Measurements from ENCODE around the gene ACOX1. TPM values are rescaled to one million over a fixed set of nuclear protein-coding genes. Genes with fewer than 3 reads are reported as not detected.

The ACOX1 gene
- total RNA-seq, 3 donors from 2014 or later (not counting 1 experiment from before 2014, with no cell fraction given) = 22.8 to 48.2 (median 28.2) TPM

DNA sequence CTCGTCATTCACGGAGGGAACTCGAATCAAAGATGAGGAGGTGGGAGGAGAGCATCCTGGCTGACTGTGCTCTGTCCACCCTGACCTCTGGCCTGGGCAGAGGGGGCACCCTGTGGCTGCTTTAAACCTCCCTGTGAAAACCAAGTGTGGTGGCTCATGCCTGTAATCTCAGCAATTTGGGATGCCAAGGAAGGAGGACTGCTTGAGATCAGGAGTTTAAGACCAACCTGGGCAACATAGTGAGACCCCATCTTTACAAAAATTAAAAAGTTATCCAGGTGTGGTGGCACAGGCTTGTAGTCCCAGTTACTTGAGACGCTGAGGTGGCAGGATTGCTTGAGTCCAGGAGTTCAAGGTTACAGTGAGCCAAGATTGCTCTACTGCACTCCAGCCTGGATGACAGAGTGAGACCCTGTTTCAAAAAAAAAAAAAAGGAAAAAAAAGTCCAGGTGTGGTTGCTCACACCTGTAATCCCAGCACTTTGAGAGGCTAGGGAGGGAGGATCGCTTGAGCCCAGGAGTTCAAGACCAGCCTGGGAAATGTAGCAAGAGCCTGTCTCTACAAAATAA is 15.9 kb upstream of the ACOX1 start:
- Mint-ChIP-seq H3K27ac (no peak overlapping the region), H3K4me1 (peaks cover 10 to 11% of the 10 kb centered on the region in 2 donors), H3K27me3 (ENCODE audit: low read depth in 2 of 2) (no peaks in the 10 kb centered on the region), H3K9me3 (no peaks in the 10 kb centered on the region), H3K36me3 (no peaks in the 10 kb centered on the region), H3K4me3 (no peak overlapping the region)
- Histone ChIP-seq H3K4me1 (ENCODE audit: control insufficient read depth, insufficient read depth, low read length) (peaks cover 11% of the 10 kb centered on the region), H3K4me3 (ENCODE audit: low read length) (no peak overlapping the region), H3K36me3 (ENCODE audit: control insufficient read depth, insufficient read depth, low read length) (peaks cover 7% of the 10 kb centered on the region), H3K9me3 (ENCODE audit: control insufficient read depth, insufficient read depth, low read length) (no peaks in the 10 kb centered on the region), H3K27me3 (ENCODE audit: control insufficient read depth, insufficient read depth, low read length) (no peaks in the 10 kb centered on the region), H3K27ac (ENCODE audit: low read length) (no peak overlapping the region)
- intact Hi-C loops (cut with micrococcal nuclease) = no loop called here
- DNase-seq = no peak
- no peak for ATAC-seq
- WGBS (ENCODE audit: insufficient coverage) = 95% methylated on average over 4 of the region's 5 CpGs
- TF ChIP-seq, protein P1, sequence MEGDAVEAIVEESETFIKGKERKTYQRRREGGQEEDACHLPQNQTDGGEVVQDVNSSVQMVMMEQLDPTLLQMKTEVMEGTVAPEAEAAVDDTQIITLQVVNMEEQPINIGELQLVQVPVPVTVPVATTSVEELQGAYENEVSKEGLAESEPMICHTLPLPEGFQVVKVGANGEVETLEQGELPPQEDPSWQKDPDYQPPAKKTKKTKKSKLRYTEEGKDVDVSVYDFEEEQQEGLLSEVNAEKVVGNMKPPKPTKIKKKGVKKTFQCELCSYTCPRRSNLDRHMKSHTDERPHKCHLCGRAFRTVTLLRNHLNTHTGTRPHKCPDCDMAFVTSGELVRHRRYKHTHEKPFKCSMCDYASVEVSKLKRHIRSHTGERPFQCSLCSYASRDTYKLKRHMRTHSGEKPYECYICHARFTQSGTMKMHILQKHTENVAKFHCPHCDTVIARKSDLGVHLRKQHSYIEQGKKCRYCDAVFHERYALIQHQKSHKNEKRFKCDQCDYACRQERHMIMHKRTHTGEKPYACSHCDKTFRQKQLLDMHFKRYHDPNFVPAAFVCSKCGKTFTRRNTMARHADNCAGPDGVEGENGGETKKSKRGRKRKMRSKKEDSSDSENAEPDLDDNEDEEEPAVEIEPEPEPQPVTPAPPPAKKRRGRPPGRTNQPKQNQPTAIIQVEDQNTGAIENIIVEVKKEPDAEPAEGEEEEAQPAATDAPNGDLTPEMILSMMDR (IDR thresholded peaks at IDR 0.05) = no peak

DNA sequence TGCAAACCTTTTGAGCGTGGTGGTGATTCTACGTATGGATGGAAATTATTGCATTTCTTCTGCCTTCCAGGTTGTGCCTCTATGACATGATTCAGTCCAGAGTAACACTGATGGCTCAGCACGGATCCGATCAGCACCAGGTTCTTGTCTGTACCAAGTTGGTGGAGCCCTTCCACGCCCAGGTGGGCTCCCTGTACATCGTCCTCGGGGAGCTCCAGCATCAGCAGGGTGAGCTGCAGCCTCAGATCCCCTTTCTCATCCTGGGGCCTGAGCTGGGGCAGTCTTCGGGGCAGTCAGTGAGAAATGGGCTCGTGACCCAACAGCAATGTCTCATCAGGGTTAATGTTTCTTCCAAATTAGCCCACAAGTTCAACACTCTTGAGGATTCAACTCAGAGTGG is 12.4 kb upstream of the ACOX1 start:
- DNase-seq = no peak
- intact Hi-C loops (cut with micrococcal nuclease) = no loop called here
- Mint-ChIP-seq H3K9me3 (no peaks in the 10 kb centered on the region), H3K4me1 (no peaks in the 10 kb centered on the region), H3K27ac (no peak overlapping the region), H3K27me3 (ENCODE audit: low read depth in 2 of 2) (no peaks in the 10 kb centered on the region), H3K4me3 (no peak overlapping the region), H3K36me3 (no peaks in the 10 kb centered on the region)
- Histone ChIP-seq H3K27ac (ENCODE audit: low read length) (no peak overlapping the region), H3K36me3 (ENCODE audit: control insufficient read depth, insufficient read depth, low read length) (peaks cover 7% of the 10 kb centered on the region), H3K9me3 (ENCODE audit: control insufficient read depth, insufficient read depth, low read length) (no peaks in the 10 kb centered on the region), H3K4me3 (ENCODE audit: low read length) (no peak overlapping the region), H3K27me3 (ENCODE audit: control insufficient read depth, insufficient read depth, low read length) (no peaks in the 10 kb centered on the region), H3K4me1 (ENCODE audit: control insufficient read depth, insufficient read depth, low read length) (no peaks in the 10 kb centered on the region)
- ATAC-seq = no peak
- 96% methylated on average over 9 of the region's 9 CpGs for WGBS (ENCODE audit: insufficient coverage)
- TF ChIP-seq, protein P1 (IDR thresholded peaks at IDR 0.05) = no peak

DNA sequence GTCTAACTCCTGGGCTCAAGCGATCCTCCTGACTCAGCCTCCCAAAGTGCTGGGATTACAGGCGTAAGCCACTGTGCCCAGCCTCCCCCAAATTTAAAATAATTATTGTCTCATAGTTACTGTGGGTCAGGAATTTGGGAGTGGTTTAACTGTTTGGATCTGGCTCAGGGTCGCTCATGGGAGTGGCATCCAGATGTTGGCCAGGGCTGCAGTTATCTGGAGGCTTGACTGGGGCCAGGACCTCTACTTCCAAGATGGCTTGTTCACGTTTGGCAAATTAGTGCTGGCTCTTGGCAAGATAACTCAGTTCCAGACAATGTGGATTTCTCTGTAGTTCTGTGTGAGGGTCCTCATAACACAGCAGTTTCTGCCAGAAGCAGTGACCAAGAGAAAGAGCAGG is 8.1 kb upstream of the ACOX1 start:
- ATAC-seq = no peak
- no peaks in the 10 kb centered on the region for H3K27me3 ChIP-seq (ENCODE audit: control insufficient read depth, insufficient read depth, low read length)
- H3K27me3 Mint-ChIP-seq (ENCODE audit: low read depth in 2 of 2) = no peaks in the 10 kb centered on the region
- H3K4me1 Mint-ChIP-seq = no peaks in the 10 kb centered on the region
- intact Hi-C loops (cut with micrococcal nuclease) = no loop called here
- no peak overlapping the region for H3K27ac Mint-ChIP-seq
- no peak for DNase-seq
- TF ChIP-seq, protein P1 (IDR thresholded peaks at IDR 0.05) = no peak
- H3K9me3 Mint-ChIP-seq = no peaks in the 10 kb centered on the region
- H3K27ac ChIP-seq (ENCODE audit: low read length) = no peak overlapping the region
- no peaks in the 10 kb centered on the region for H3K4me1 ChIP-seq (ENCODE audit: control insufficient read depth, insufficient read depth, low read length)
- H3K36me3 ChIP-seq (ENCODE audit: control insufficient read depth, insufficient read depth, low read length) = peaks cover under 1% of the 10 kb centered on the region
- H3K9me3 ChIP-seq (ENCODE audit: control insufficient read depth, insufficient read depth, low read length) = no peaks in the 10 kb centered on the region
- no peak overlapping the region for H3K4me3 Mint-ChIP-seq
- no peak overlapping the region for H3K4me3 ChIP-seq (ENCODE audit: low read length)
- H3K36me3 Mint-ChIP-seq = no peaks in the 10 kb centered on the region
- WGBS (ENCODE audit: insufficient coverage) = 96% methylated on average over 2 of the region's 4 CpGs

DNA sequence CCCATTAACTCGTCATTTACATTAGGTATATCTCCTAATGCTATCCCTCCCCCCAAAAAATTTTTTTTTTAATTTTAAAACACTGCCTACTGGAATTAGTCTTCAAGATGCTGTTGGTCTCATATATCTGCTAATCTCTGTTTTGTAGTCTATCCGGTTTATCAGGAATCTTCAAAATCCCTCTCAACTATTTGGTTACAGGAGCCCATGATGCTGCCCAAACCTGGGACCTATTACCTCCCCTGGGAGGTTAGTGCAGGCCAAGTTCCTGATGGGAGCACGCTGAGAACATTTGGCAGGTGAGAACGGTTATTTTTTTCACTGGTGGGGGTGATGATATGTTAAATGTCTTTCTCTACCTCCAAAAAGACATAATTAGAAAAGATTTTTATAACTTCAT is 7.0 kb upstream of the ACOX1 start:
- no peak for ATAC-seq
- TF ChIP-seq, protein P1 (IDR thresholded peaks at IDR 0.05) = no peak
- Mint-ChIP-seq H3K4me1 (peaks cover 0 to under 1% of the 10 kb centered on the region in 2 donors), H3K4me3 (no peak overlapping the region), H3K9me3 (no peaks in the 10 kb centered on the region), H3K27me3 (ENCODE audit: low read depth in 2 of 2) (no peaks in the 10 kb centered on the region), H3K27ac (no peak overlapping the region), H3K36me3 (no peaks in the 10 kb centered on the region)
- H3K4me3 ChIP-seq (ENCODE audit: low read length) = no peak overlapping the region
- no peaks in the 10 kb centered on the region for H3K9me3 ChIP-seq (ENCODE audit: control insufficient read depth, insufficient read depth, low read length)
- no peak overlapping the region for H3K27ac ChIP-seq (ENCODE audit: low read length)
- H3K36me3 ChIP-seq (ENCODE audit: control insufficient read depth, insufficient read depth, low read length) = no peaks in the 10 kb centered on the region
- H3K4me1 ChIP-seq (ENCODE audit: control insufficient read depth, insufficient read depth, low read length) = no peaks in the 10 kb centered on the region
- intact Hi-C loops (cut with micrococcal nuclease) = no loop called here
- 100% methylated on average over 1 of the region's 4 CpGs for WGBS (ENCODE audit: insufficient coverage)
- DNase-seq = no peak
- H3K27me3 ChIP-seq (ENCODE audit: control insufficient read depth, insufficient read depth, low read length) = no peaks in the 10 kb centered on the region
